HG02623 (cell line): Measurements from ENCODE around the gene ECHDC3.

Source experiments
- ATAC-seq: cut with Tn5 transposase; IDR thresholded peaks from one replicate; pipeline ENCODE4 v1.9.1; 2021; ENCODE audit warnings: moderate library complexity; ENCODE audit not compliant: unreplicated experiment

The ECHDC3 gene

DNA sequence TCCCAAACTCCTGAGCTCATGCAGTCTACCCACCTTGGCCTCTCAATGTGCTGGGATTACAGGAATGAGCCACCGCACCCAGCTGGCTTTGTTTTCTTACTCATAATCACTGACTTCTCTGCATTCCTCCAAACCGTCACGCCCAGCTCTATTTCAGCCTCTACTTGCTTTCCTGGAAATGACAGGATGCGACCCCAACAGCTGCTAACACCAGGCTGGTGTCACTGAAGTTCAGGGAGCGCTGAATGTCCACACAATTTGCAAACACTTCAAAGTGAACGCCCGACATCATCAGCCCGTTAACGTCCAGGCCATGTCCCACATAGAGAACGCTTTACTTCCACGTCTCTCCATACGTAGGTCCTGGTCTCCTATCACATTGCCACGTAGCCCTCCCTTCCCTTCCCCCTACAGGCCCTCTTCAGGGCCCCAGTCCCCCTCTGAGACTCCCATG is 68.2 kb downstream of the ECHDC3 start:
- ATAC-seq: no peak

- no peak for ATAC-seq
These were observed 68.8 kb downstream of the ECHDC3 start for GRCh38 chr10:11810973-11811372.

DNA sequence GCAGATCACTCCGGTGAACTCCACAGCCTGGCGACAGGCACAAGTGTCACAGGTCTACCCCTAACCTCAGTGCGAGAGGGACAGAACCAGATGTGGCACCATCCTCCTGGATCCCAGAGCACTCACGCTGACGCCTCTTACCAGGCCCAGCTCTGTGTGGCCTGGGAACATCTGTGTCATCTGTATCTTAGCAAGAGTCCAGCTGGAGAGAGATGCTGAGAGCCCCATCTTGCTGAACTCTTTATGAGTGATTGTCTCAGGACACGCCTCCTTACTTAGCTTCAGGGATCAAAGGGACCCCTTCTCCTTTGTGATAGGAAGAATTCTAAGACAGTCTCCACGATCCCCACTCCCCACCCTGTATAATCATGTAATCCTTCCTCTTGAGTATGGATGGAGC is 71.0 kb downstream of the ECHDC3 start:
- no peak for ATAC-seq
